ENCODE measurements around the gene RMND1.

The RMND1 gene

DNA sequence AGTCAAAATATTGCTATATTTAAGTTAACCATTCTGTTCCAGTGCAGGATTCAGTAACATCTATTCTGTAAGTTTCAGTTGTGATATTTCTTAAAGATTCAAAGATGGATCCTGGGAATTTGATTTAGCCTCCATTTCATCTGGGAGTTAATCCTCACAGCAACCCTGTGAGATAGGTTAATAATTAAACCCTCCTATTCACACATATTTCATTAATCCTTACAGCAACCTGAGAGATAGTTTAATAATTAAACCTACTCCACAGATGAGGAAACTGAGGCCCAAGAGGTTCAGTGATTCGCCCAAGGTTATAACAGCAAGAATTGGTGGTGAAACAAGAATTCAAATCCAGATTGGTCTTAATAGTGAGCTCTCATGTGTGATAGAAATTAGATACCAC is 49.7 kb downstream of the RMND1 start:
- H3K9me3 Mint-ChIP-seq = no peaks in the 10 kb centered on the region
- TF ChIP-seq, protein P1, sequence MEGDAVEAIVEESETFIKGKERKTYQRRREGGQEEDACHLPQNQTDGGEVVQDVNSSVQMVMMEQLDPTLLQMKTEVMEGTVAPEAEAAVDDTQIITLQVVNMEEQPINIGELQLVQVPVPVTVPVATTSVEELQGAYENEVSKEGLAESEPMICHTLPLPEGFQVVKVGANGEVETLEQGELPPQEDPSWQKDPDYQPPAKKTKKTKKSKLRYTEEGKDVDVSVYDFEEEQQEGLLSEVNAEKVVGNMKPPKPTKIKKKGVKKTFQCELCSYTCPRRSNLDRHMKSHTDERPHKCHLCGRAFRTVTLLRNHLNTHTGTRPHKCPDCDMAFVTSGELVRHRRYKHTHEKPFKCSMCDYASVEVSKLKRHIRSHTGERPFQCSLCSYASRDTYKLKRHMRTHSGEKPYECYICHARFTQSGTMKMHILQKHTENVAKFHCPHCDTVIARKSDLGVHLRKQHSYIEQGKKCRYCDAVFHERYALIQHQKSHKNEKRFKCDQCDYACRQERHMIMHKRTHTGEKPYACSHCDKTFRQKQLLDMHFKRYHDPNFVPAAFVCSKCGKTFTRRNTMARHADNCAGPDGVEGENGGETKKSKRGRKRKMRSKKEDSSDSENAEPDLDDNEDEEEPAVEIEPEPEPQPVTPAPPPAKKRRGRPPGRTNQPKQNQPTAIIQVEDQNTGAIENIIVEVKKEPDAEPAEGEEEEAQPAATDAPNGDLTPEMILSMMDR (IDR thresholded peaks at IDR 0.05; ENCODE audit: unreplicated experiment in 3 of 3) = no peak
- no peak overlapping the region for H3K4me3 Mint-ChIP-seq
- H3K36me3 Mint-ChIP-seq (ENCODE audit: low read depth) = peaks cover 55% of the 10 kb centered on the region
- H3K4me1 Mint-ChIP-seq = peaks cover 7% of the 10 kb centered on the region
- H3K27ac Mint-ChIP-seq = peak overlapping the region in 2 of 3 experiments; percentile 13 to 40
- no peaks in the 10 kb centered on the region for H3K27me3 Mint-ChIP-seq (ENCODE audit: low read depth)

GRCh38 chr6:151400473-151400872 is 51.5 kb downstream of the RMND1 start:
- TF ChIP-seq, protein P1 (IDR thresholded peaks at IDR 0.05; ENCODE audit: unreplicated experiment in 3 of 3) = no peak
- Mint-ChIP-seq H3K4me3 (no peak overlapping the region), H3K4me1 (peaks cover 12% of the 10 kb centered on the region), H3K27ac (peak overlapping the region in 1 of 3 experiments; percentile 69), H3K9me3 (no peaks in the 10 kb centered on the region), H3K27me3 (ENCODE audit: low read depth) (no peaks in the 10 kb centered on the region), H3K36me3 (ENCODE audit: low read depth) (peaks cover 51% of the 10 kb centered on the region)

DNA sequence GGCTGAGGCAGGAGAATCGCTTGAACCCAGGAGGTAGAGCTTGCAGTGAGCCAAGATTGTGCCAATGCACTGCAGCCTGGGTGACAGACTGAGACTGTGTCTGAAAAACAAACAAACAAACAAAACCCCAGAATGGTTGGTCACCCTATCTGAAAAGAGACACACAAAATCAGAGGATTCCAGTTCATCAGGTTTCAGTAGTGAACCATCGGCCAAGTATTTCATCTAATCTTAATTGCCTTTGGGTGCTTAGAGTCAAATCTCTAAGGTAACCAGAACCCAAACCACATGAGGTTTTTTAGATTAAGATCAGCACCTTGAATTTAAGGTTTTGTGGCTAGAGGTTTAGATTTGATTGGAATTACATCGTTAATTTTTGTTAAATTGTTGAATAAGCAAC is 52.2 kb downstream of the RMND1 start:
- no peaks in the 10 kb centered on the region for H3K9me3 Mint-ChIP-seq
- peaks cover 55% of the 10 kb centered on the region for H3K36me3 Mint-ChIP-seq (ENCODE audit: low read depth)
- TF ChIP-seq, protein P1 (IDR thresholded peaks at IDR 0.05; ENCODE audit: unreplicated experiment in 3 of 3) = no peak

GRCh38 chr6:151393410-151393809 is 58.5 kb downstream of the RMND1 start:
- TF ChIP-seq, protein P1 (IDR thresholded peaks at IDR 0.05; ENCODE audit: unreplicated experiment in 3 of 3) = no peak
- peak overlapping the region; percentile 91 to 97 (median 91) for H3K4me3 Mint-ChIP-seq
- peaks cover 35% of the 10 kb centered on the region for H3K36me3 Mint-ChIP-seq (ENCODE audit: low read depth)
- H3K9me3 Mint-ChIP-seq = no peaks in the 10 kb centered on the region
- H3K27me3 Mint-ChIP-seq (ENCODE audit: low read depth) = no peaks in the 10 kb centered on the region
- peaks cover 44% of the 10 kb centered on the region for H3K4me1 Mint-ChIP-seq
- peak overlapping the region; percentile 92 to 98 (median 96) for H3K27ac Mint-ChIP-seq

More for the DNA sequence above, 52.2 kb downstream of the RMND1 start:
- H3K27me3 Mint-ChIP-seq (ENCODE audit: low read depth) = no peaks in the 10 kb centered on the region
- peaks cover 19% of the 10 kb centered on the region for H3K4me1 Mint-ChIP-seq
- H3K27ac Mint-ChIP-seq = no peak overlapping the region
- no peak overlapping the region for H3K4me3 Mint-ChIP-seq

GRCh38 chr6:151392427-151392826 is 59.5 kb downstream of the RMND1 start:
- Mint-ChIP-seq H3K27ac (peak overlapping the region; percentile 92 to 98 (median 96)), H3K4me1 (peaks cover 40% of the 10 kb centered on the region), H3K36me3 (ENCODE audit: low read depth) (peaks cover 27% of the 10 kb centered on the region), H3K27me3 (ENCODE audit: low read depth) (no peaks in the 10 kb centered on the region), H3K4me3 (peak overlapping the region; percentile 91 to 97 (median 91)), H3K9me3 (no peaks in the 10 kb centered on the region)
- TF ChIP-seq, protein P1 (IDR thresholded peaks at IDR 0.05; ENCODE audit: unreplicated experiment in 3 of 3) = no peak
